ENCODE results near the gene FAM3B.
"Not testable (repeated sequence)": the region's sequence is repeated elsewhere in the genome, so short reads cannot be mapped to it uniquely, and the experiment has no call there.

The FAM3B gene

GRCh38 chr21:41316200-41317062, at the start of gene FAM3B:
FAM3B (plus strand) TSS chr21:41316801; CDS start chr21:41316880, 79 bp downstream.
- DNase-seq = peak; percentile 76

- DNase-seq = no peak
Measured at GRCh38 chr21:41267346-41267745, 49.3 kb upstream of the FAM3B start.

GRCh38 chr21:41269535-41269934, 47.1 kb upstream of the FAM3B start:
- no peak for DNase-seq

GRCh38 chr21:41277196-41277595, 39.4 kb upstream of the FAM3B start:
- DNase-seq = no peak

- no peak for DNase-seq
Measured at GRCh38 chr21:41277846-41278245, 38.8 kb upstream of the FAM3B start.

GRCh38 chr21:41280115-41280919, 36.3 kb upstream of the FAM3B start:
- no peak for DNase-seq

GRCh38 chr21:41282412-41282811, 34.2 kb upstream of the FAM3B start:
- DNase-seq = no peak

GRCh38 chr21:41283211-41283818, 33.3 kb upstream of the FAM3B start:
- peak; percentile 82 for DNase-seq

- no peak for DNase-seq
Measured at GRCh38 chr21:41289431-41289830, 27.2 kb upstream of the FAM3B start.

- no peak for DNase-seq
Measured at GRCh38 chr21:41290106-41290799, 26.3 kb upstream of the FAM3B start.

GRCh38 chr21:41294548-41295231, 21.9 kb upstream of the FAM3B start:
- peak; percentile 11 for DNase-seq

GRCh38 chr21:41295721-41296254, 20.8 kb upstream of the FAM3B start:
- DNase-seq = no peak

GRCh38 chr21:41302976-41303375, 13.6 kb upstream of the FAM3B start:
- no peak for DNase-seq

- no peak for DNase-seq
Measured at GRCh38 chr21:41304068-41304720, 12.4 kb upstream of the FAM3B start.

GRCh38 chr21:41307219-41307618, 9.4 kb upstream of the FAM3B start:
- DNase-seq = no peak

GRCh38 chr21:41313285-41314164, 3.1 kb upstream of the FAM3B start:
- not testable (repeated sequence) for DNase-seq

- no peak for DNase-seq
Measured at GRCh38 chr21:41315726-41316125, 875 bp upstream of the FAM3B start.

- no peak for DNase-seq
Measured at GRCh38 chr21:41317063-41317392, 427 bp downstream of the FAM3B start.

- DNase-seq = peak; percentile 52
Measured at GRCh38 chr21:41317458-41317857, 857 bp downstream of the FAM3B start.

- peak; percentile 63 for DNase-seq
Measured at GRCh38 chr21:41318218-41318617, 1.6 kb downstream of the FAM3B start.

- no peak for DNase-seq
Measured at GRCh38 chr21:41319273-41319672, 2.7 kb downstream of the FAM3B start.

Measured in NCI-H345 (cell line).